ENCODE results near the gene NRCAM.

The NRCAM gene

DNA sequence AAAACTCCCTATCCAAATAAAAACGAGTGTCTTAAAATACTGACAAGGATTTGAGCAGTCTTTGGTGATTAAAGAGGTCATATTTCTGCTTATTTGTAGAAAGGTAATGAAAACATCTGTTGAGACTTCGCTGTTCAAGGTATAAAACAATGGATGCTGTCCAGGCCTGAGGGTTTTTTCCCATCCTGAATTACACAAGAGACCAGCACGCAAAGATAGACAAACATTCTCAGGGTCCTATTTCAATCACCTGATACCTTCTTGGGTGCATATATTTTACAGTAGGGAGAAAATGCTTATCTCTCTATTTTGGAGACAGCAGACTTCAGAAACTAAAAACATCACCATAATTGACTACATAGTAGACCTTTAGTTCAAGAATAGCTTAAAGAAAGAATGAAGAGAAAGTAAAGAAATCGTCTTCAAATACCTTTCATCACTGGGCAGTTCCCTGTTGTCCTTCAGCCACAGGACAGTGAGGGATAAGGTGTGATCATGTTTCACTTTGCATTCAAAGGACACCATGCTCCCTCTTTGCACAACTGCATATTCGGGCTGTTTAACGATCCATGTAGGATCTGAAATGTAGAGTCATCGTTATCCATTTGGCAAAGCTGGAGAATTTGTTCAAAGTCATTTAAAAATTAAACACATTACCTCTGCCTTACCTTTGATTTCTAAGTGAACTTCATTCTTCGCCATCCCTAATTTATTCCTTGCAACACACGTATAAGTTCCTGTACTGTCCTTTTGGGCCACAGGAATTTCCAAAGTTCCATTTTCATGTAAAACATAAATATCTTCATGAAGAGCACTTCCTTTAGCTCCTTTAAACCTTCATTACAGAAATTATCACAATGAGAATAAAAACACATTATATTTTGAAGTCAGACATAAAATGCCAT, 262.4 kb downstream of the NRCAM start:
- DNase-seq: no peak

DNA sequence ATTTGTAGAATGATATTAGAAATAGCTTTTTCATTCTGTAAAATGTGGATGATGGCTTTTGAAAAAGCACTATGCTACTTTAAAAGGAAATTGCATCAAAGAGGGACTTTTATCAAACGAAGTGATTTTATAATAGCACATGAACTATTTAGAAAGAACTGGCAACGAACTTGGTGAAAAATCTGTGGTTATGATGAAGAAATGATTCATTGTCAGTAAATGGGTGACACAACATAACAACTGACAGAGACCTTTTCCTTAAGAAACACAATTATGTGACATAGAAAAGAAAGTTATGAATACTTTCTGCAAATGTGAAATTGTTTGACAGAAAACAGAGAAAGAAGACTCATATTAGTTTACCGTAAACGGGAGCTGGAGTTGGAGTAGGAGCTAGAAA, 265.3 kb downstream of the NRCAM start:
- no peak for DNase-seq

DNA sequence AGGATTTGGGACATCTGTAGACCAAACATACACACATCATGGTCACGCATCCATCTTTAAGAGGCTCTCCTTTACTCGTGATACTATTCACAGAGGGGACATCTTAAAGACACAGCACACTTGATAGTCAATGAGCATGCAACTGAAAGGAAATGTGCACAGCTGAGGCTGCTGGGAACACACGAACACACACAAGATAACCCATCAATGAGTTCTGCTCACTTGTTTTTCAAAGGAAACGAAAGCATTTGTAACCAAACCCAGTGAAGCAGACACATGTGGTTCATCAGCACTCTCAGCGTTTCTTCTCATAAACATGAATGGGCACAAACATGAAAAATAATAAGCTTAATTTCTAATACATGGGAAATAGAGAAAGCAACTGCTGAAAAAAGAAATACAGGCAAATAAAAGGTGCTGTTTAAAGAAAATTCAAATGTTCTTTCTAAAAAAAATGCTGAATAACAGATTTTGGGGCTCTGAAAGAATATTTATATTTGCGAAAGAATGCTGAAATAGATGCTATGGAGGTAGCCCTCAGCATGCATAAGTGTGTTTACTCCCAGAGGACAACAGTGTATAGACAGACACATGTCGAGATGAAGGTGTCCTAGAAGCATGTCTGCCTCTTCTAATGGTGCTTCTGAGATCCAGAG, 266.4 kb downstream of the NRCAM start:
- DNase-seq: no peak

DNA sequence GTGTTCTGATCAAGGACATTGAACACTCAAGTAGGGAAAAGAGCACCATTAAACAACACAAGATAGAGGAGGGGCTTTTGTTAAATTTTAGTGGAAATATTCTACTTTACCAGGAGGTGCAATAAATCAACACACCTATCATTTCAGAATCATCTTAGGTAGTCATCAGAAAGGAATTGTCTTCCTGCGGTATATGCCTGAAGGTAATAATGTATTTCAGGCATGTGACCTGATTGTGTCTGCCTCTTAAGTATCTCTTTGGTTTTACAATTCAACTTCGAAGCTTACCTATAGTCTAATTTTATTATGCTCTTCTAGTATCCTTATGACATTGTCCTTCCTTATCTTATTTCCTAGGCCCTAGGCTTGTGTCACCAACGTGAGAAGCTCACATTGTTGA, 267.5 kb downstream of the NRCAM start:
- DNase-seq: no peak

DNA sequence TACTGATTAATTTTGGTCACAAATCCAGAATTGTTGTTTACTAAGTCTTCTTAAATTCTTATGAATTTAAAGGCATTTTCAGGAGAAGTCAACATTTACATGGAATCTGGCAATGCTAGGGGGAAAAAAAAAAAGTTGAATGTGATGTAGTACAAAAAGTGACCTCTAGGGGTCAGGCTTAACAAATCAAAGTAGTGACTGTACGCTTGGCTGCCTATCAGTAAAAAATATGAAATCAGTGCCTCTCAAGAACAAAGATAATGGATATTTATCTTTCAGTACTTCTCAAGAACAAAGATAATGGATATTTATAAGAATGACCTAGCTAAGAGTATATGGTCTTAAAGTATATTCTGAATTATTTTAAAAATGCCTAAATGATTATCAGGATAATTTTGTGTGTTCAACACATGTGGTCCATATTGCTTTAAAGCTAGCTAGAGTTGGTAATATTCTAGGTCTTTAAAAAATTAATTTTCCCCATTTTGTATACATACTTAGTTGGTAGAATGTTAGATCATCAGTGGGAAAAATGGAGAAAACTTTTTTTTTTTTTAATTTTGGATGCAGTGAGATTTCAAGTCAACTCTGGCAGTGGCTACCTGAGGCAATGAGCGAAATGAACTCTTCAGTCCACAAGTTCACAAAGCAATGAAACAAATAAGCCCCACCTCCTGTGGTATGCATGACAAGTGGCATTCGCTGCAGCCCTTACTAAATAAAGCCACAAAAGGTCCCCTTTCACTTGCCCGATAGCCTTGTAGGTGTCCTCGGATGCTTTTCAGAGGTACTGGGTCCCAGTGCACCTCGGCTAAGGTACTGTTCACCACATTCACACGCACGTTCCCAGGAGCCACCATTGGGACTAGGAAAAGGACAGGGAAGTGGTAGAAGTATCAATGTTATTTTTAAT, 274.9 kb downstream of the NRCAM start:
- no peak for DNase-seq

DNA sequence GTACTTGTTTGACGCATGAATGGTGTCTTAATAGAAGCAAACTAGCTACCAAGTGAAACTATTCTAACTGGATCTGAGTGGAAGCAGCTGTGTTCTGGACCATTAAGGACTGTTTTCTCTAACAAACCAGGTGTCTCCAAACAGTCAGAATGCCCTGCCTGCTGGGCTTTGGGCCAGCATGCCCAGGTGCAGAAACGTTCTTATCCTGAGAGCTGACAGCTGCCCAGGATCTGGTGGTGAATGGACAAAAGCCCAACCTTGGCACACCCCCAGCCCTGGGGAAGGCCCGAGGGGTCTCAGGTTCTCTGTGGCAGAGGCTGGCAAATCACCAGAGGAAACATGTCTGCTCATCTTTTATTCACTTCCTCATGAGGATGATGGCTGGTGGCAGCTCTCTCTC, 277.8 kb downstream of the NRCAM start:
- no peak for DNase-seq

DNA sequence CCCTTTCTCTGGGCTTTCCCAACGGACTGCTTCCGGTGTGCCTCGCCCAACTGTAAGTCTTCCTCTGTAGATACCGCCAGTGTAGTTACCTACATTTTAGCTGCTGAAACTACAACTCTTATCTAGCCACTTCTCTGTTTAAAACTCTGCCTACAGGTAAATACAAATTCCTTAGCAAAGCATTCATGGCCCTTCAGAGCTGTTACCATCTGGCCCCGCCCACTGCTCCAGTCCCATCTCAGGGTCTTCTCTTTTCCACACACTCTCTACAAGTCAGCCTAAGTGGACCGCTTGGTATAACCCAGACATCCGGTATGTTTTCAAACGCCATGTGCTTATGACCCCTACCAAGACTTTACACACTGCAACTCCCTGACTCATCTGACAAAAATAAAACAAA, 285.1 kb downstream of the NRCAM start:
- no peak for DNase-seq

DNA sequence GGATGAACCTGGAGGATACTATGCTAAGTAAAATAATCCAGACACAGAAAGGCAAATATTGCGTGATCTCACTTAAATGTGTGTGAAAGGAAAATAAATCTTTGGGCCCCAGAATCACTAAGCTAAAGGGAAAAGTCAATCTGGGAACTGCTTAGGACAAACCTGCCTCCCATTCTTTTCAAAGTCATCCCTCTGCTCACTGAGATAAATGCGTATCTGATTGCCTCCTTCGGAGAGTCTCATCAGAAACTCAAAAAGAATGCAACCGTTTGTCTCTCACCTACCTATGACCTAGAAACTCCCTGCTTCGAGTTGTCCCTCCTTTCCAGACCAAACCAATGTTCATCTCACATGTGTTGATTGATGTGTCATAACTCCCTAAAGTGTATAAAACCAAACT, 286.0 kb downstream of the NRCAM start:
- no peak for DNase-seq

DNA sequence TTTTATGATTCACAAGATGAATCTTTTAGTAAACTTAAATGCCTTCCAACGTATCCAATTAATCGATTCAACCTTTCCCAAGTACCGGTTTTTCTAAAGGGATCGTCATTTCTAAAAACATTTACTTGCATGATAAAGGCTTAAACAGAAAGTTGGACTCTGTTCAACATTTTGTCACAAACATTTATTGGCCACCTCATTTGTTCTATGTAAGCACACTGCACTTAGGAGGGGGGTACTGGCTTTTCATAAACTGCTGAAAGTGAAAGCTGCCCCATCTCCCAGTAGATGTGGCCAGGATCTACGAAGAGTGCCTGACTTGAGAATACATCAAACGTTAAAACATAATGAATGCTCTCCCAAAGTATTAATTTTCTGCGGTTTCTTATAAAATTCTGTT, 288.8 kb downstream of the NRCAM start:
- DNase-seq: no peak

DNA sequence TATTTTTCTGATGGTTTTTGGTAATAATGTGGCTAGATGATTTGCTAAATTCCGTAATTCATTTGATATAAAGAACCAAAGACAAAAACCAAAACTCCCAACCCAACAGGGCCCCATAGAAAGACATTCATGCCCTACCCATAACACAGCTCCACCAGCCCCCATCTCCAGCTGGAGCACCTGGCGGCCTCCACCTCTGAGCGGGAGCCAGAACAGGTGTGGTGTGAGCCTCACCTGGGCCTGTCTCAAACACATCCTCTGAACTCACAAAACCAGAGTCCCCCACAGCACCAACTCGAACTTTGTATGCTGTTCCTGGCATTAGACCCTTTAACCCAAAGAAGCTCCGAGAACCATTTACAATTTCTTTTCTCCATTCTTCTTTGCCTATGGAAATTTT, 289.5 kb downstream of the NRCAM start:
- DNase-seq: no peak

DNA sequence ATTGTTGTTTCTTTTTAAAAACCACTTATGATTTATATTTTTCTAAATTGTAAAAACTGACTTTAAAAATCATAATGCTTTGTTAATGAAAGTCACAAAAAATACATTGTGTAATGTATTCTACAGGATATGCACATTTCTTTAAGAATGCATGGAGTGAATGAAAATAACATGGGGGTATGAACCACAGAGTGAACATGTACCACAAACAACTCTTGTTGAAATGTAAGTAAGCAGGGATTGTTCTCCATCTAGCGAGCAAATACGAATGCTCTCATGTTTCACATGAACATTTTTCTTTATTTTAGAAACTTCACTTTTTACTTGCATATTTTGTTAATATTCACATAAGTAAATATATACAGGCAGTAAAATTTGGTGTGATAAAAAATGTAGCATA, 290.5 kb downstream of the NRCAM start:
- no peak for DNase-seq

DNA sequence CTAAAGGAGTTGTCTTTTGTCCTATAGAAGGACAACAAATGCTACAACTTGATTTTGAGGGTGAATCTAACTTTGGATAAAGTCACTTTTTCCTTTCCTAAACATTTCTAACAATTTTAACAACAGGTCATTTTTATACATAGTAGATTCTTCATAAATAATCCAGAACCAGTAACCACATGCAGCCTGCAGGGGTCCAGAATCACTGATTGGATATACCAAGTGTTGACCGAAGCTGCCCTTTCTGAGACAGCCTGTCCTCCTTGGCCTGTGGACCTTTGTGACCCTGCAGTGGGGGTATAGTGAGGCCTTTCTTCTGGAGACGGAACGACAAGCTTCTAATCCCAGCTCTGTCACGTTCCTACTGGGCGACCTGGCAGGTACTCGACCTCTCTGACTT, 291.3 kb downstream of the NRCAM start:
- no peak for DNase-seq

DNA sequence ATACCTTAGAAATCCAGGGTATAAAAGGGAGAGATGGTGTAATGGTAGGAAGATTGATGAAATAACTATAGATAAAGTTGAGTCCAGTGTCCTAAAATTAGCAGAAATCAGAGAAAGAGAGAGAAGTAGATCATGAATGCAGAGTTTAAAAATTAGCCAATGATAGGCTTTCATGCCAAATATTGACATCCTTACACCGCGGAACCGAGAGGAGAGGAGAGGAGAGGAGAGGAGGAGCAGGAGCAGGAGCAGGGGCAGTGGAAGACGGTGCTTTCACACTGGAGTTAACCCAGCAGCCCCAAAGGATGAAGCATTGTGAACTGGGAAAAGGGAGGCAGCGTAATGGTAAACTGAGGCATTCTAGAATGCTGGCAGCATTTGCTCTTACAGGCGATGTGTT, 291.9 kb downstream of the NRCAM start:
- DNase-seq: no peak

DNA sequence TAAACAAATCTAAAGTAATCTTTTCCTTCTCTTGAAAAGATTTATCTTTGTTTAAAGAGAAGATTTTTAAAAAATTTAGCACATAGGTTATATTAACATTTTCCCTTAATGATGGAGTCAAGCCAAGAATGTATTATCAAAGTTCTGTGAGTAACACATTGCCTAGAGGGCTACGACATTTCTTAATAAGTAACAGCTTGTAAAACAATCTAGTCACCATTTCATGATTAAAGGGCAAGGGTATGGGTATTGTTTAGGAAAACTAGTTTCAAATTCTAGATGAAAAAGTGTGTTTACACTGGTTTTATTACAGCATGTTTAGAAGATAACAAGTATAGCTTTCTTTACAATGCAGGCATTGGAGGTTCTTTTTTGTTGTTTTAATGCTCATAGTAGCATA, 297.5 kb downstream of the NRCAM start:
- no peak for DNase-seq

DNA sequence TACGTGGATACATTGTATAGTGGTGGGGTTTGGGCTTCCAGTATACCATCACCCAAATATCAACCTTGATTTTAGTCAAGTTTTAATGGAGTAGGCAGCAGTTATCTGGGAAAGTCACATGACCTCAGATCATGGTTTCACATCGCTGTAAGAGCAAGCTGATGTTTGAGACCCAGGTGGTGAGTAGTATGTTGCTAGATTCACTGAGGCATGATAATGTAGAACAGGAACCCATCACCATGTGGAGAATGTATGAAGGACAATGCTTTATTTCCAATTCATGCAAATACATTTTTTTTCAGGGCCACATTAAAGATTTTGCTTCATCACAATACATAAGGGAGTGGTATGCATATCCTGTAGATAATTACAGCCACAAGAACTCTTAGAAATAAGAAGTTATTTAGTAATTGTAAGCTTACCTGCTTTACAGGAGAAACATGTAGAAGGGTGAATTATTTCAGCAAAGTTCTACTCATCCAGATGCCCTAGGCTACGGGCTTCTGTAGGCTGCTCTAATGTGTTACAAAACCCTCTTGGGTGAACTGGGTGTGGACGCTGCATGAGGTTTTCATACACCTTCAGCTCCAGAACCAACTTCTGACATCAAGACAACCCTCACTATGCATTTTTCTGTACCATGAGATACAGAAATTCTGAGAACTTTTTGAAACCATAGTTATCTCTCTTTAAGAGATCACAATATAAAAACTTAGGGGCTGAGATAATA, 298.5 kb downstream of the NRCAM start:
- DNase-seq: no peak

DNA sequence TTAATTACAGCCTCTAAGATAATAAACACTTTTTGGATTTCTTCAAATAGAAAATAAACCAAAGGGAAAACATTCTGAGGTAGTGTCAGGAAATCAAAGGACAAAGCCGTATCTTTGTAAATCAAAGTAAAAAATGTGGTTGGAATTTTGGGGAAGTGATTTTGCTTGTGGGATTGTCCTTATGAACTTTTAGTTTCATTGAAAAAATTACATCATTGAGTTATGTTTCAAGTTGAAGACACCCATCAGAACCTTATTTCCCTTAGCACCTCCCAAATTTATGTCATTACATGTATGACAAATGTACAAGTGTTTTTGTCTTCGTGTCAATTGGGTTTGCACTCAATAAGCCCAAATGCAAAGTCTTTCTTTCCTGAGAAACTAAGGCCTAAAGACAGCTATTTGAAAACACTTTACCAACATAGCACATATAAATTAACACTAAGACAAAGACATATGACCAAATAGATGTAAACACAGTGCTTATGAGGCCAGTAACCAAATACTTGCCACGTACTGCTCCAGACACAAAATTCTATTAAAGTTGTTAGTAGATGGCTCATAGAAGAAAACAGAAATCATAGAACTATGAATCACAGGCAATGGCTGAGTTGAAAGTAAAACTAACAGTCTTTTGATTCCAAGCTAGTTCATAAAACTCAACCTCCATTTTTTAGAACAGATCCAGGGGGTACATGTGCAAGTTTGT, 299.2 kb downstream of the NRCAM start:
- no peak for DNase-seq

DNA sequence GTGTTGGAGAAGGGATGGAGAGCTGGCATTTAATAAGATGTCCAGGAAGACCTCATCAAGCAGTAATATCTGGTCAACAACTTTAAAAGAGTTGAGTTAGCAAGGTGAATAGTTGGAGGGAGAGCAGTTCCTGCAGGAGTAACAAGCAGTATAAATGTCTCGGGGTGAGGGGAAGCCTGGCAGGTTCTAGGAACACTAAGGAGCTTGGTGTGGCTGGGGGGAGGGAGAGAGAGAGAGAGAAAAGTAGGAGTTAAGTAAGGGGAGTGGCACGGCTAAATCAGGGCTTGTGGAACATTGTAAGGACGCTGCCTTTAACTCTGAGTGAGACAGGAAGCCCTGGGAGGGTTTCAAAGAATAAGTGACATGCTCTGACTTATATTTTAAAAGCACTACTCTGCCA, 304.0 kb downstream of the NRCAM start:
- DNase-seq: no peak

DNA sequence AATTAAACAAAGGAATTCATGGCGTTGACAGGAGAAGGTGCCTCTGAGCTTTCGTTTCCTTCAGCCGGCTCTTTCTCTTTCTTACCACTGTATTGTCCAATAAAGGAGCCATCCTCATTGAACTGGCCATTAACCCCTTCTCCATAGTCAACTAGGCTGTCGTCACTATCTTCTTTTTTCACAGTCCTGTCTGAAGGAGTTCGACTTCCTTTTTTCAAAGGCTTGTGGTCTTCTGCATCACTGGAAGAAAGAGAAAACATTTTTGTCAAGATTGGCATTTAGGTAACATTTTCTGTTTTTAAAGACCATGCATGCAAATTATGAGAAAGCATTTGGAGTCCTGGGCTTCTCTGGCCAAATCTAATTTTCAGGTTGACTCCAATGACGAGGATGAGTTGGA, 306.3 kb downstream of the NRCAM start:
- no peak for DNase-seq

DNA sequence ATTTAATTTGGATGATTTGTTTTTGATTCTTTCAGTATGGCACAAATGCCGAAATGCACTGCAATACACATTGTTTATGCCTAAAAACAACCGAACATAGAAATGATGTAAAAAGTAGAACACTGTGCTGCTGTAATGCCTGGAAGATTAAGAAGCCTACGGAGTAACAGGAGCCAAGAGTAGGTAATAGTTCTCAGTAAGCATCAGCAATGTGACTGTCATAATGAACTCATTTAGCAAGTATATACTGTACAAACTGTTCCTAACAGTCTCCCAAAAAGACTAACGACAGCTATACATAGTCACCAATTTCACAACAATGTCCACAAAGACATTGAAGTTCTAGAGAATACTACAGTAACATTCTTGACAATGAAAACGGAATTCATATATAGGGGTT, 307.1 kb downstream of the NRCAM start:
- no peak for DNase-seq

DNA sequence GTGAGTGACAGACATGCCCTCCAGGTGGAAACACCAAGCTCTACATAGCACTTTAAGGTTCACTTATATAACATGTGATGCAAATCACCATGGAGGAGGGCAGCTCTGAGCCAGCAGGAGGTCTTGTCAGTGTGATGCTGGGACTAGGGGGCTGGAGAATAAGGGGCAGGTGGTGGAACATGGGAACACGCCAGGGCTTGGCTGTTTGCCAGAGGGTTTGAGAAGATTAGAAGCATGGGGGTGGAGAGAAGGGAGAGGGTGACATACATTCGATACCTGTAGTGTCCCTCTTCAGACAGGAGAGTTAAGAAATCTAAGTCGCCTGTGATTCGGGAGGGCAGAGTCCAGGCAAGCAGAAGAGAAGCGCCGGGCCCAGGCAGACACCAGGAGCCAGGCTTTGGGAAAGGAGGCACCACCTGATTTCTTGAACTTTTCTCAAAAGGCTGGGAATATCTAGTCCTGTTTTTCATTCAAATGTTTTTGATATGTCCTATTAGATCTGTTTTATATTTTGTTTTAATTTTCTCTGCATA, 309.1 kb downstream of the NRCAM start:
- DNase-seq: no peak

DNA sequence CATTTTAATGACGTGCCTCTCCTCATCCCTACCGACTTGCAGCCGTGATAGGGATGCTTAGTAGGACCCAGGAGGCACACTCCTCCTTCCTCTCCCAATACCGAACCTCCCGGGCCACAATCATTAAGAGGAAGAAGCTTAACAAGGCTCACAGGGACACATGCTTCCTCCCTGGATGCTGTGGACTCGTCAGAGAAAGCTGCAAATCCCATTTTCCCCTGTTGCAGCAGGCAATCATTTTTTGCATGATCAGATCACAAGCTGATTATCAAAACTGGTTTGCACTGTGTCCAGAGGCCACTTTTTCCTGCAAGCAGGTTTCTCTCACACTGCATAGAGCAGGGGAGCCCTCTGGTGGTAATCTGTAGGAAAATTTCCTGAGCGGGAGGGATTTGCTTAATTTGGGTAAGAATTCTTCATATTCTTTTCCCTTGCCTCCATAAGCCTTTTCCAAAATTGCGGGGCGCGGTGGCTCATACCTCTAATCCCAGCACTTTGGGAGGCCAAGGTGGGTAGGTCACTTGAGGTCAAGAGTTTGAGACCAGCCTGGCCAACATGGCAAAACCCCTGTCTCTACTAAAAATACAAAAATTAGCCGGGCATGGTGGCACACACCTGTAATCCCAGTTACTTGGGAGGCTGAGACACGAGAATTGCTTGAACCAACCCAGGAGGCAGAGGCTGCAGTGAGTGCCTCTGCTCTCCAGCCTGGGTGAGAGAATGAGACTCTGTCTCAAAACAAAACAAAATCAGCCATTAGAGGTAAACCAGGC, 310.0 kb downstream of the NRCAM start:
- peak; percentile 3 for DNase-seq
